ENCODE results near the gene BCKDHB. TPM values are rescaled to one million over a fixed set of nuclear protein-coding genes. Genes with fewer than 3 reads are reported as not detected.

Gene BCKDHB
- total and polyA plus RNA-seq, 2 experiments from 2014 or later, result 32.1 to 42.7 TPM

- TF ChIP-seq ZNF462 (CRISPR knock-in tag; IDR thresholded peaks at IDR 0.05) (no peak), CTCF (conservative IDR thresholded peaks at IDR 0.05; ENCODE audit: low read depth in 2 of 2) (no peak)
Observed at GRCh38 chr6:80095600-80095999, 10.9 kb upstream of the BCKDHB start (continued).

- Histone ChIP-seq H3K4me2 (no peak overlapping the region), H3K27me3 (ENCODE audit: insufficient read depth) (no peaks in the 10 kb centered on the region), H3K4me3 (no peak overlapping the region), H3K9me2 (ENCODE audit: insufficient read depth) (no peaks in the 10 kb centered on the region), H3K4me1 (ENCODE audit: insufficient read depth) (no peaks in the 10 kb centered on the region), H3K79me2 (replicated peaks; ENCODE audit: insufficient read depth) (no peaks in the 10 kb centered on the region), H2AFZ (no peak overlapping the region), H3K27ac (ENCODE audit: low read depth) (no peak overlapping the region), H4K20me1 (replicated peaks; ENCODE audit: insufficient read depth) (no peaks in the 10 kb centered on the region), H3F3A (replicated peaks; ENCODE audit: low read depth) (no peaks in the 10 kb centered on the region), H3K36me3 (ENCODE audit: insufficient read depth) (no peaks in the 10 kb centered on the region)
- DNase-seq (ENCODE audit: low spot score), result no peak
- Mint-ChIP-seq H3K9me3 (no peaks in the 10 kb centered on the region), H3K27ac (no peak overlapping the region), H3K36me3 (ENCODE audit: low read depth) (no peaks in the 10 kb centered on the region), H3K4me1 (peaks cover 2% of the 10 kb centered on the region; the same call in 1 of the 3 replicates), H3K27me3 (ENCODE audit: insufficient read depth, low read depth, poor library complexity) (peaks cover 2% of the 10 kb centered on the region), H3K4me3 (no peak overlapping the region)
- no peak for ATAC-seq
- TF ChIP-seq ZNF114 (CRISPR knock-in tag; IDR thresholded peaks at IDR 0.05) (no peak), POLR2AphosphoS5 (IDR thresholded peaks at IDR 0.05; ENCODE audit: low read depth) (no peak), EZH2phosphoT487 (IDR thresholded peaks at IDR 0.05; ENCODE audit: unreplicated experiment) (no peak), CTCF (conservative IDR thresholded peaks at IDR 0.05; ENCODE audit: low read depth in 2 of 2) (no peak), EZH2 (IDR thresholded peaks at IDR 0.05; ENCODE audit: low read depth, unreplicated experiment) (no peak), ETS1 (IDR thresholded peaks at IDR 0.05) (no peak), JUNB (IDR thresholded peaks at IDR 0.05; ENCODE audit: unreplicated experiment) (no peak), REST (IDR thresholded peaks at IDR 0.05; ENCODE audit: unreplicated experiment) (no peak)
Observed at GRCh38 chr6:80098392-80098791, 8.1 kb upstream of the BCKDHB start.
